Neuronal stem cell (in vitro differentiated cells): ENCODE measurements around the gene PDZD7.

ENCODE experiments used
- DNase-seq: peaks from one replicate; pipeline ENCODE4 v3.0.0-alpha.2; 2013; ENCODE audit warnings: low spot score
- H2AFZ ChIP-seq: one replicate; pipeline ENCODE4 v1.6.1; 2013; ENCODE audit warnings: mild to moderate bottlenecking, low read length, inconsistent platforms
- H2AK5ac ChIP-seq: 2 replicates; pipeline ENCODE4 v1.6.1; 2013; ENCODE audit warnings: low read depth, mild to moderate bottlenecking, inconsistent platforms, low read length, moderate library complexity, mixed read lengths
- H2BK120ac ChIP-seq: 2 replicates; pipeline ENCODE4 v1.6.1; 2013; ENCODE audit warnings: low read depth, mild to moderate bottlenecking, inconsistent platforms, low read length, moderate library complexity, mixed read lengths
- H2BK12ac ChIP-seq: one replicate; pipeline ENCODE4 v1.6.1; 2013; ENCODE audit warnings: low read length, inconsistent platforms
- H2BK15ac ChIP-seq: 2 replicates; pipeline ENCODE4 v1.6.1; 2013; ENCODE audit warnings: mild to moderate bottlenecking, low read length, inconsistent platforms, mixed read lengths
- H2BK5ac ChIP-seq: one replicate; pipeline ENCODE4 v1.6.1; 2013; ENCODE audit warnings: inconsistent platforms, mild to moderate bottlenecking, low read length, moderate library complexity
- H3K14ac ChIP-seq: one replicate; pipeline ENCODE4 v1.6.1; 2013; ENCODE audit warnings: low read length, inconsistent platforms
- H3K18ac ChIP-seq: 2 replicates; pipeline ENCODE4 v1.6.1; 2013; ENCODE audit warnings: low read length, inconsistent platforms
- H3K23ac ChIP-seq: 2 replicates; pipeline ENCODE4 v1.6.1; 2013; ENCODE audit warnings: low read depth, mild to moderate bottlenecking, mixed read lengths, low read length, inconsistent platforms; ENCODE audit not compliant: poor library complexity
- H3K27ac ChIP-seq: replicated peaks from 3 replicates; pipeline ENCODE4 v1.5.1; 2013; ENCODE audit warnings: low read length, inconsistent platforms
- H3K27me3 ChIP-seq, 3 experiments: 2 replicates each; pipeline ENCODE4 v1.6.1; 2013; ENCODE audit warnings: low read length in 3 of 3, mild to moderate bottlenecking in 2 of 3, inconsistent platforms in 1 of 3, low read depth in 1 of 3, mixed read lengths in 1 of 3, moderate library complexity in 1 of 3; ENCODE audit not compliant: control insufficient read depth in 3 of 3, insufficient read depth in 3 of 3
- H3K36me3 ChIP-seq, 2 donors: replicated peaks in 1 of 2; 2 replicates each; pipeline ENCODE4 v1.6.1; 2013; ENCODE audit warnings: low read length in 2 of 2; ENCODE audit not compliant: control insufficient read depth in 2 of 2, insufficient read depth in 2 of 2
- H3K4ac ChIP-seq: 2 replicates; pipeline ENCODE4 v1.6.1; 2013; ENCODE audit warnings: inconsistent platforms, mild to moderate bottlenecking, low read length, moderate library complexity
- H3K4me1 ChIP-seq, 2 donors: 1 replicate in 1 of 2; 2 replicates in 1 of 2; pipeline ENCODE4 v1.6.1; 2013; ENCODE audit warnings: low read length in 2 of 2, low read depth in 1 of 2; ENCODE audit not compliant: control insufficient read depth in 2 of 2, insufficient read depth in 1 of 2
- H3K4me2 ChIP-seq: one replicate; pipeline ENCODE4 v1.6.1; 2013; ENCODE audit warnings: mild to moderate bottlenecking, low read length, inconsistent platforms; ENCODE audit not compliant: insufficient read depth, poor library complexity, severe bottlenecking
- H3K4me3 ChIP-seq, 2 donors: 2 replicates each; pipeline ENCODE4 v1.5.1; 2013; ENCODE audit warnings: low read length in 2 of 2, mild to moderate bottlenecking in 2 of 2, inconsistent platforms in 1 of 2, moderate library complexity in 1 of 2
- H3K79me1 ChIP-seq: one replicate; pipeline ENCODE4 v1.6.1; 2013; ENCODE audit warnings: low read depth, mild to moderate bottlenecking, inconsistent platforms, low read length, moderate library complexity
- H3K9ac ChIP-seq: one replicate; pipeline ENCODE4 v1.6.1; 2013; ENCODE audit warnings: mild to moderate bottlenecking, low read depth, low read length, inconsistent platforms; ENCODE audit not compliant: poor library complexity
- H3K9me3 ChIP-seq, 2 donors: replicated peaks in 1 of 2; 2 replicates each; pipeline versions ENCODE3 to v1.6.1; 2013; ENCODE audit warnings: low read length in 2 of 2, mild to moderate bottlenecking in 2 of 2, inconsistent platforms in 1 of 2, low read depth in 1 of 2, mixed read lengths in 1 of 2, moderate library complexity in 1 of 2; ENCODE audit not compliant: control insufficient read depth in 2 of 2, insufficient read depth in 1 of 2
- H4K8ac ChIP-seq: one replicate; pipeline ENCODE4 v1.6.1; 2013; ENCODE audit warnings: low read depth, mild to moderate bottlenecking, inconsistent platforms, low read length, moderate library complexity
- H4K91ac ChIP-seq: one replicate; pipeline ENCODE4 v1.6.1; 2013; ENCODE audit warnings: low read length, low read depth, mild to moderate bottlenecking, inconsistent platforms; ENCODE audit not compliant: poor library complexity
- WGBS, 2 donors: extraction: QIAGEN DNeasy Blood & Tissue Kit; methylation state at CpG; one replicate each; pipeline ENCODE4 v1.1.7; 2013; ENCODE audit warnings: missing lambda C conversion rate in 2 of 2, mixed read lengths in 1 of 2; ENCODE audit not compliant: insufficient read length in 2 of 2, insufficient replicate concordance in 1 of 2; ENCODE audit errors: extremely low coverage in 2 of 2; 5-methylcytosine and 5-hydroxymethylcytosine counted together

PDZD7 gene

GRCh38 chr10:101040061-101040460 is 9.1 kb upstream of the PDZD7 start:
- H4K91ac ChIP-seq = no peak overlapping the region
- no peak overlapping the region for H3K4ac ChIP-seq
- H3K4me3 ChIP-seq = no peak overlapping the region
- H2AK5ac ChIP-seq = no peak overlapping the region
- H2BK120ac ChIP-seq = no peak overlapping the region
- DNase-seq = no peak
- H2BK5ac ChIP-seq = no peak overlapping the region
- no peak overlapping the region for H3K9ac ChIP-seq
- no CpG with 5 or more reads among the region's 3 CpGs for WGBS, 2 donors
- H2AFZ ChIP-seq = no peak overlapping the region
- H3K4me2 ChIP-seq = no peak overlapping the region
- H4K8ac ChIP-seq = no peak overlapping the region
- H3K14ac ChIP-seq = no peak overlapping the region
- H2BK12ac ChIP-seq = no peak overlapping the region
- H3K9me3 ChIP-seq = peaks cover 0 to 2% of the 10 kb centered on the region in 2 donors
- H2BK15ac ChIP-seq = no peak overlapping the region
- no peaks in the 10 kb centered on the region for H3K79me1 ChIP-seq
- H3K27ac ChIP-seq = no peak overlapping the region
- no peak overlapping the region for H3K23ac ChIP-seq
- H3K18ac ChIP-seq = no peak overlapping the region
- H3K4me1 ChIP-seq = peaks cover 9 to 18% of the 10 kb centered on the region in 2 donors
- peaks cover 0 to 23% (median 9%) of the 10 kb centered on the region in 3 experiments for H3K27me3 ChIP-seq
- H3K36me3 ChIP-seq = no peaks in the 10 kb centered on the region

- Histone ChIP-seq H2BK5ac (no peak overlapping the region), H4K8ac (no peak overlapping the region), H2BK120ac (no peak overlapping the region), H3K36me3 (no peaks in the 10 kb centered on the region), H3K27ac (no peak overlapping the region), H3K14ac (no peak overlapping the region), H2AFZ (no peak overlapping the region), H3K4me2 (no peak overlapping the region), H3K4me3 (no peak overlapping the region), H4K91ac (no peak overlapping the region), H3K23ac (no peak overlapping the region), H2AK5ac (no peak overlapping the region), H3K79me1 (no peaks in the 10 kb centered on the region), H3K4ac (no peak overlapping the region), H3K18ac (no peak overlapping the region), H3K9ac (no peak overlapping the region), H3K9me3 (peaks cover 0 to 2% of the 10 kb centered on the region in 2 donors), H2BK15ac (no peak overlapping the region), H2BK12ac (no peak overlapping the region), H3K4me1 (peaks cover 8 to 10% of the 10 kb centered on the region in 2 donors), H3K27me3 (peaks cover 0 to 28% (median 16%) of the 10 kb centered on the region in 3 experiments)
- WGBS, 2 donors = no CpG with 5 or more reads among the region's 5 CpGs
- no peak for DNase-seq
Observed at GRCh38 chr10:101038484-101038883, 7.6 kb upstream of the PDZD7 start.

- H4K8ac ChIP-seq = no peak overlapping the region
- H3K18ac ChIP-seq = peak overlapping the region; percentile 33
- H3K4me2 ChIP-seq = no peak overlapping the region
- peaks cover 13 to 14% of the 10 kb centered on the region in 2 donors for H3K4me1 ChIP-seq
- no peak overlapping the region for H3K4me3 ChIP-seq
- H2BK5ac ChIP-seq = no peak overlapping the region
- no peak overlapping the region for H3K27ac ChIP-seq
- H2AK5ac ChIP-seq = peak overlapping the region; percentile 41
- H3K14ac ChIP-seq = no peak overlapping the region
- no peak overlapping the region for H4K91ac ChIP-seq
- no peak overlapping the region for H2BK120ac ChIP-seq
- H3K27me3 ChIP-seq = peaks cover 7 to 44% (median 32%) of the 10 kb centered on the region in 3 experiments
- H3K9ac ChIP-seq = no peak overlapping the region
- no peak overlapping the region for H3K4ac ChIP-seq
- H2BK12ac ChIP-seq = no peak overlapping the region
- no peaks in the 10 kb centered on the region for H3K36me3 ChIP-seq
- H3K23ac ChIP-seq = no peak overlapping the region
- no CpG with 5 or more reads among the region's 7 CpGs for WGBS, 2 donors
- DNase-seq = no peak
- peaks cover 0 to 2% of the 10 kb centered on the region in 2 donors for H3K9me3 ChIP-seq
- H2BK15ac ChIP-seq = no peak overlapping the region
- no peaks in the 10 kb centered on the region for H3K79me1 ChIP-seq
- no peak overlapping the region for H2AFZ ChIP-seq
Observed at GRCh38 chr10:101036726-101037125, 5.8 kb upstream of the PDZD7 start.

GRCh38 chr10:101035916-101036702 is 5.2 kb upstream of the PDZD7 start:
- Histone ChIP-seq H3K4me1 (peaks cover 18% of the 10 kb centered on the region in 2 donors), H3K14ac (no peak overlapping the region), H4K8ac (no peak overlapping the region), H3K23ac (no peak overlapping the region), H3K9me3 (peaks cover 0 to 2% of the 10 kb centered on the region in 2 donors), H2BK12ac (no peak overlapping the region), H2BK15ac (peak overlapping the region; percentile 4), H3K18ac (peak overlapping the region; percentile 33), H2BK5ac (no peak overlapping the region), H3K27ac (no peak overlapping the region), H3K79me1 (no peaks in the 10 kb centered on the region), H3K4ac (no peak overlapping the region), H3K4me3 (no peak overlapping the region), H2BK120ac (no peak overlapping the region), H3K4me2 (no peak overlapping the region), H2AK5ac (peak overlapping the region; percentile 41), H2AFZ (no peak overlapping the region), H3K36me3 (no peaks in the 10 kb centered on the region), H3K9ac (no peak overlapping the region), H3K27me3 (peaks cover 11 to 50% (median 38%) of the 10 kb centered on the region in 3 experiments), H4K91ac (no peak overlapping the region)
- DNase-seq = no peak
- WGBS, 2 donors = no CpG with 5 or more reads among the region's 10 CpGs
